Neural cell (in vitro differentiated cells): ENCODE results near the gene LYRM2. TPM values are rescaled to one million over a fixed set of nuclear protein-coding genes. Genes with fewer than 3 reads are reported as not detected.
A peak's percentile ranks its signal among the peaks of the same experiment; 100 is the strongest.

Experiments
- H2AFZ ChIP-seq: fragments of 200-600, 300-800 bp; sonication (generic), shearing (Covaris generic); 2 replicates; pipeline ENCODE4 v1.6.0; 2014; ENCODE audit warnings: low read depth, mild to moderate bottlenecking, antibody characterized with exemption, low read length, moderate library complexity
- H3F3A ChIP-seq: fragments of 200-600 bp; shearing (Covaris generic); 2 replicates; pipeline ENCODE4 v1.6.1; 2016; ENCODE audit warnings: mild to moderate bottlenecking, moderate library complexity, mixed read lengths, antibody characterized with exemption, low read length; ENCODE audit not compliant: insufficient read depth, poor library complexity, severe bottlenecking
- H3K27ac ChIP-seq: fragments of 200-600, 300-800 bp; sonication (generic), shearing (Covaris generic); 2 replicates; pipeline ENCODE4 v1.5.1; 2014; ENCODE audit warnings: mild to moderate bottlenecking, low read length, moderate library complexity
- H3K27me3 ChIP-seq: fragments of 300-800, 200-600 bp; sonication (generic), shearing (Covaris generic); 2 replicates; pipeline ENCODE4 v1.6.0; 2014; ENCODE audit warnings: mild to moderate bottlenecking, low read depth, low read length, moderate library complexity; ENCODE audit not compliant: insufficient read depth
- H3K36me3 ChIP-seq: fragments of 300-800, 200-600 bp; sonication (generic), shearing (Covaris generic); 2 replicates; pipeline ENCODE4 v1.5.1; 2014; ENCODE audit warnings: mild to moderate bottlenecking, antibody characterized with exemption, low read length, moderate library complexity; ENCODE audit not compliant: insufficient read depth
- H3K4me2 ChIP-seq: fragments of 300-800, 200-600 bp; sonication (generic), shearing (Covaris generic); 2 replicates; pipeline ENCODE4 v1.6.0; 2014; ENCODE audit warnings: mild to moderate bottlenecking, low read length
- H3K4me3 ChIP-seq: fragments of 300-800, 200-600 bp; sonication (generic), shearing (Covaris generic); 2 replicates; pipeline ENCODE4 v1.5.1; 2014; ENCODE audit warnings: mild to moderate bottlenecking, low read length, moderate library complexity
- H3K79me2 ChIP-seq: fragments of 200-600 bp; shearing (Covaris generic); replicated peaks from 2 replicates; pipeline ENCODE4 v1.6.0; 2014; ENCODE audit warnings: mild to moderate bottlenecking, low read length, moderate library complexity; ENCODE audit not compliant: insufficient read depth
- H3K9ac ChIP-seq: fragments of 300-800, 200-600 bp; sonication (generic), shearing (Covaris generic); 2 replicates; pipeline ENCODE4 v1.6.1; 2016; ENCODE audit warnings: mild to moderate bottlenecking, low read length, mixed read lengths
- H3K9me2 ChIP-seq: fragments of 200-600 bp; shearing (Covaris generic); 2 replicates; pipeline ENCODE4 v1.6.1; 2016; ENCODE audit warnings: mild to moderate bottlenecking, low read length, mixed read lengths; ENCODE audit not compliant: insufficient read depth
- H3K9me3 ChIP-seq: fragments of 200-600, 300-800 bp; sonication (generic), shearing (Covaris generic); 2 replicates; pipeline ENCODE4 v1.6.1; 2016; ENCODE audit warnings: mild to moderate bottlenecking, mixed run types, low read length, moderate library complexity, mixed read lengths
- H4K20me1 ChIP-seq: fragments of 200-600 bp; shearing (Covaris generic); 2 replicates; pipeline ENCODE4 v1.6.1; 2016; ENCODE audit warnings: mild to moderate bottlenecking, mixed run types; ENCODE audit not compliant: insufficient read depth
- CTCF ChIP-seq: fragments of 450-650 bp; IDR thresholded peaks from 2 replicates; pipeline ENCODE4 v1.5.1; 2014; ENCODE audit warnings: antibody characterized with exemption, mild to moderate bottlenecking, moderate library complexity; ENCODE audit not compliant: poor library complexity, severe bottlenecking
- EP300 ChIP-seq: fragments of 450-650 bp; conservative IDR thresholded peaks from 2 replicates; pipeline ENCODE4 v1.6.1; 2014; ENCODE audit warnings: antibody characterized with exemption, mild to moderate bottlenecking, moderate library complexity; ENCODE audit not compliant: poor library complexity, severe bottlenecking
- EZH2 ChIP-seq: fragments of 200-600, 300-800 bp; shearing (Covaris generic), sonication (generic); IDR thresholded peaks from 2 replicates; pipeline ENCODE4 v1.6.1; 2014; ENCODE audit warnings: antibody characterized with exemption, low read length, borderline replicate concordance, mild to moderate bottlenecking; ENCODE audit not compliant: insufficient read depth, poor library complexity, severe bottlenecking
- MXI1 ChIP-seq: fragments of 450-650 bp; conservative IDR thresholded peaks from 2 replicates; pipeline ENCODE4 v1.6.1; 2014; ENCODE audit warnings: antibody characterized with exemption, mild to moderate bottlenecking; ENCODE audit not compliant: poor library complexity, severe bottlenecking
- POLR2AphosphoS5 ChIP-seq: IDR thresholded peaks from 2 replicates; pipeline ENCODE4 v1.6.1; 2012
- RAD21 ChIP-seq: fragments of 450-650 bp; conservative IDR thresholded peaks from 2 replicates; pipeline ENCODE4 v1.6.1; 2014; ENCODE audit warnings: antibody characterized with exemption, mild to moderate bottlenecking, moderate library complexity
- REST ChIP-seq: IDR thresholded peaks from 2 replicates; pipeline ENCODE4 v1.6.1; 2012; ENCODE audit warnings: borderline replicate concordance
- SMC3 ChIP-seq: fragments of 450-650 bp; conservative IDR thresholded peaks from 2 replicates; pipeline ENCODE4 v1.6.1; 2014; ENCODE audit warnings: antibody characterized with exemption, mild to moderate bottlenecking, moderate library complexity; ENCODE audit not compliant: poor library complexity
- TAF1 ChIP-seq: IDR thresholded peaks from 2 replicates; pipeline ENCODE4 v1.6.1; 2012; ENCODE audit warnings: low read depth
- polyA plus RNA-seq: library from polyadenylated mRNA; depleted of rRNA; stranded (reverse); fragments of >200 nt; gene quantifications from 2 replicates; pipeline ENCODE4 v1.2.3, GENCODE V29; 2014

The LYRM2 gene
- polyA plus RNA-seq, 1 donor from 2014 or later = 25.5 TPM

GRCh38 chr6:89574910-89575561, 63.5 kb downstream of the LYRM2 start:
- H3K9me3 ChIP-seq = no peaks in the 10 kb centered on the region
- no peaks in the 10 kb centered on the region for H3K9me2 ChIP-seq
- no peaks in the 10 kb centered on the region for H4K20me1 ChIP-seq
- H2AFZ ChIP-seq = no peak overlapping the region
- no peaks in the 10 kb centered on the region for H3F3A ChIP-seq
- H3K27ac ChIP-seq = no peak overlapping the region
- H3K9ac ChIP-seq = no peak overlapping the region
- no peaks in the 10 kb centered on the region for H3K79me2 ChIP-seq
- no peak for TF ChIP-seq POLR2AphosphoS5
- TF ChIP-seq RAD21 = no peak
- TF ChIP-seq EZH2 = no peak
- no peaks in the 10 kb centered on the region for H3K27me3 ChIP-seq
- H3K4me3 ChIP-seq = no peak overlapping the region
- no peak overlapping the region for H3K4me2 ChIP-seq
- no peaks in the 10 kb centered on the region for H3K36me3 ChIP-seq

- no peaks in the 10 kb centered on the region for H4K20me1 ChIP-seq
- no peaks in the 10 kb centered on the region for H3K27me3 ChIP-seq
- peak overlapping the region; percentile 50 for H3K4me3 ChIP-seq
- H2AFZ ChIP-seq = peak overlapping the region; percentile 71
- H3K27ac ChIP-seq = peak overlapping the region; percentile 88
- no peaks in the 10 kb centered on the region for H3K9me2 ChIP-seq
- H3K36me3 ChIP-seq = no peaks in the 10 kb centered on the region
- H3K9ac ChIP-seq = peak overlapping the region; percentile 61
- H3F3A ChIP-seq = peaks cover 4% of the 10 kb centered on the region
- H3K9me3 ChIP-seq = no peaks in the 10 kb centered on the region
- no peak for TF ChIP-seq TAF1
- no peak for TF ChIP-seq EZH2
- TF ChIP-seq REST = no peak
- TF ChIP-seq EP300 = no peak
- TF ChIP-seq POLR2AphosphoS5 = no peak
- no peak for TF ChIP-seq MXI1
- TF ChIP-seq CTCF = no peak
- TF ChIP-seq SMC3 = no peak
- no peak for TF ChIP-seq RAD21
- peak overlapping the region; percentile 57 for H3K4me2 ChIP-seq
- peaks cover 5% of the 10 kb centered on the region for H3K79me2 ChIP-seq
Measured at GRCh38 chr6:89567630-89568390, 70.7 kb downstream of the LYRM2 start.
